ENCODE measurements around the gene ST3GAL4.
A peak's percentile ranks its signal among the peaks of the same experiment; 100 is the strongest.
"Not testable (repeated sequence)": the region's sequence is repeated elsewhere in the genome, so short reads cannot be mapped to it uniquely, and the experiment has no call there.

Gene ST3GAL4

DNA sequence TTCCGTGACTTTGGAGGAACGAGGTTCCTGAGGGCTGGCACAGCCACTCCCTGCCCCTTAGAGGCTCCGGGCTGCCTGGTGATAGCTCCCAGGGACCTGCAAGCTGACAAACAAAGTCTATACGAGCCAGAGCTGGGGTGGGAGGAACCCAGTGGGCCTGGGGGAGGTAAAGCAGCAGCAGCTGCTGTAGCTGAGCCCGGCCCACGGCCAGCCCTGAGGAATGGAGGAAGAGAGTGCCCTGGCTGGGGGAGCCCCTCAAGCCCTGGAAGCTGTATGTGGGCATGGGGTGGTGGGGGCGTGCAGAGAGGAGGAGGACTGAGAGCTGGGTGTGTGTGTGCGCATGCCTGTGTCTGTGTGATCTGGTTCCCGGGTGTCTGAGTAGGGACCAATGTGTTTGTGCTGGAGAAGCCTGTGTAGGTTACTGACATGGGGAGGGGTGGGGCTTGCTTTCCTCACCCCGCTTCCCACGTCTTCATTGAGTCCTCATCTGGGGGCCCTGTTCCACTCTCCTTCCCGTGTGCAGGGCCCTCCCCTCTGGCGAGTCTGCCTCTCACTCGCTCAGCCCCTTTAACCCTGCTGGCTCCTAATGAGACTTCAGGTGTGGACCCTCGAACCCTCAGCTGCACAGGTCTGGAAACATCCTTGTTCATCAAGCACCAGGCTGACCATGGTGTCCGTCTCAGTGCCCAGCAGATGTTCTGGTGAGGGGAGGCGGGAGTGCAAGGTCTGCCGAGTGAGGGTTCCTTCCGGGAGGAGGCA is 10.8 kb downstream of the ST3GAL4 start:
- DNase-seq, result no peak

DNA sequence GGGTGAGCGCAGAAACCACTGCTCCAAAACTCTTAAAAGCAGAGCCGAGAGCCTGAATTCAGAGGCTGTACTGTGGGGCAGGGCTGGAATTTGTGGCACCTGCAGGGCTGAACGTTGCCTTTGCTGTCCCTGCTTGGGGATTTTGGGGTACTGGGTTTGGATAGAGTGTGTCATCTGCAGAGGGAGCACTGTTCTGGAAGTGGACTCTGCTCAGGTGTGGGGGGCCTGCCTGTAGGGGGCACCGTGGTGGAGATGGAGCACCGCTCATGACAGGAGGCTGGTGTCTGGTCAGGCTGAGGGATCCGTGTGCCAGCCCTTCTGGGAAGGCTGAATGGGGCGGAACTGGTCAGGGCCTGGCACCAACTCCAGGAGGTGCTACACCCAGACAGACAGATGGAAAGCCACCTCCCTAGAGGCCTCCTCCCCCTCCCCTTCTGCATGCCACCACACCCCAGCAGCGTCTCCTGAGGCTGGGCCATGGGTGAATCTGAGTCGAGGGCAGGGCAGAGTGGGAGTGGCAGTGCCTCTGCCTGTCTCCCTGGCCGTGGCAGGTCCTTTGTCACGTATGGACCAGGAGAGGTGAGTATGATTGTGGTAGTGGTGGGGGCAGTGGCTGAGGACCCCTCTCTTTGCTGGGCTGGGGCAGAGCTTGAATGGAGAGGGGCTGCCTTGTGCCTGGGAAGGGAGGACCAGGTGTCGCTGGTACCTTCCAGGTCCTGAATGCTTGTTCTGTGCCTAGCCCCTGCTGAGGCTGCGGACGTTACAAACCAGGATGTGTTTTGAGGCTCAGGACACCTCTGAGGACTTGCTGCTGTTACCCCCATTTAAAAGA is 11.6 kb downstream of the ST3GAL4 start:
- not testable (repeated sequence) for DNase-seq

DNA sequence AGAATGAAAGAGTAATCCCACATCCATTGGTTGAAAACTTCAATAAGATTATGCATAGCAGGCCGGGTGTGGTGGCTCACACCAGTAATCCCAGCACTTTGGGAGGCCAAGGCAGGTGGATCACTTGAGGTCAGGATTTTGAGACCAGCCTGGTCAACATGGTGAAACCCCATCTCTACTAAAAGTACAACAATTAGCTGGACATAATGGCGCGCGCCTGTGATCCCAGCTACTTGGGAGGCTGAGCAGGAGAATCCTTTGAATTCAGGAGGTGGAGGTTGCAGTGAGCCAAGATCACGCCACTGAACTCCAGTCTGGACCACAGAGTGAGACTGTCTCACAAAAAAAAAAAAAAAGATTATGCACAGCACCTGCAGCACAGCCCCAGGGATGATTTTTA is 12.3 kb downstream of the ST3GAL4 start:
- DNase-seq, result not testable (repeated sequence)

DNA sequence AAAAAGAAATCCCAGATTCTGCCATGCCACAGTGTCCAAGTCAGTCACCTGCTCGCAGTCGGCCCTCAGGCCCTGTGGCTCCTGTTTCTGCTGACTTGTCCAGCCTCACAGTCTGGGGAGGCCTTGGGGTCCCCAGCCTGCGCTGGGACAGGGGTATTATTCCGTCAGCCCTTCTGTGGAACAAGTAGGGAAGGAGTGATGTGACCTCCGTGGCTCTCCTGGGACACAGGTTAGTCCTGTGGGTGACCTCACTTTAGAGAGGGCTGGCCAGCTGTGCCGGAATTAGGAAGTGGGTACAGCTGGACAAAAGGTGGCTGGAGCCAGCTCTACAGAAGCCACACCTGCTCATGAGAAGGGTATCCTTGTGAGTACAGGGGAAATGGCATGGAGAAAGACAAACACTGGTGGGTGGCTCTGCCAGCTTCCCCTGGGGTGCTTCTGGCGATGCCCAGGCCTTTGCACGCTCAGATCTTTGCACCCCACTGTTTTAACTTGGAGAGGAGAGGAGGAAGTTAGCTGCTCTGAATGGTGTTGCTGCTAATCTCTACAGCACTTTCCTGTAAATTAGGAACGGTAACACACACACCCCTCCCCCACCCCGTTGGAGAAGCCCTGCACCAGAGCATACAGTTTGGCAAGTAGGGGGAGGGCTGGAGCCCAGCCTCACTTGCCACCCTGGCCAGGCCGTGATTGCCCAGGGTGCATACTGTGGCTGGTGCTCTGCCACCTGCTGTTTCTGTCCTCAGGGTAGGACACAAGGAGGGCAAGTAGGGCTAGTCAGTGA is 13.0 kb downstream of the ST3GAL4 start:
- not testable (repeated sequence) for DNase-seq

DNA sequence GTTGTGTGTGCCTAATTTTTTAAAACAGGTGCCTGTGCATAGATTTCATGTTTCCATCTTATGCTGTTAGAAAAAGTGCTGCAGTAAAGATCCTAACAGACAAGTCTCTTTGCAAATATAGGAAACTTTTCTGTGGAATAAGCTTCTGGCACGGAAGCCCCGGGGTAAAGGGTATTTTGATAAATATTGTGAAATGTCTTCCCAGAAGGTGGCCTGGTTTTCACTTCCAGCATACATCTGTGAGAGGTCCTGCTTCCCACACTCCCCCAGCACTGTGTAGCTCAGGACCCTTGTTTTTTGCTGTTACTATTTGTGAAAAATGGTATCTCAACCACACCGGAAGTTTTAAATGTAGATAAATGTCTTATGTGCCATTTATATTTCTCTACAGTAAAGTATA is 14.5 kb downstream of the ST3GAL4 start:
- DNase-seq, result no peak

DNA sequence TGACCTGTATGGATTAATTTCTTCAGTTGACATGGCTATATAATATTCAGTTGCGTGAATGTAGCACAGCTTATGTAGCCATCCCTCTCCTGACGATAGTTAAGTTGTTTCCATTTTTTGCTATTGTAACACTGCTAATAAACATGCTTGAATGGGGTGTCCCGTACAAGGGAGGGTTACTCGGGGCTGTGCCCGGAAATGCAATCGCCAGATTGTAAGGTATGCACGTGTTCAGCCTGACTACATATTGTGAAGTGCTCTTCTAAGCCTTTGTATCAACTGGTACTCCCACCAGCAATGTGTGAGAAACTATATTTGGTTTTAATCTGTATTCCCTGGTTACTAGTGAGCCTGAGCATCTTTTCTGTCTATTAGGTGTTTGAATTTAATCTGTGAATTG is 16.1 kb downstream of the ST3GAL4 start:
- DNase-seq, result no peak

DNA sequence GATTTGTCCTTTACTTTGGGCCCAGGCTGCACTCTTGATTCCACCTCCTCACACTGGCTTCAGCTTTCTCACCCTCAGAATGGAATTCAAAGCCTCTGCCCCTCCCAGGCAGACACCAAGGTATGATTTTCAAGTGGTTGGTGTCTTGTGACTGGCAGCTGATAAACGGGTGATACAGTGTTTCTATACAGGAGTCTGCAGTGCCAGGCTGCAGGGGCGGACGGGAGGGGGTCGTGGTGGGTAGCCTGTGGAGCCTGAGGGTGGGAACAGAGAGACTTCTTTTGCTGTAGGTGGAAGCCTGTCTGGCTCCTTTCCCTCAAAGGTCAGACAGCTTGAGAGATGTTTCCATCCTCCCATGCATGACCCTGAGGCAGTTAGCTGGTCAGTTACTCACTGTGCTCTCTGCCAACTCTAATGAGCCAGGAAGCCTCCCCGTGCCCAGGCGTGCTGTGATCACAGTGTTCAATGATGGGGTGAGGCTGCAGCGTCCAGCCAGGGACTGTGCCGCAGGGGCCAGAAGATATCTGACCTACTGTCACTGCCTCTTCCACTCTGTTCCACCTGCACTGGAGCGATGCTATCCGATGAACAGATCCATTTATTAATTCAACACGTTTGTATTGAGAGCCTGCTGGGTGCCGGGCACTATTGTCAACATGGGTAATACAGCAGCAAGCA is 18.0 kb downstream of the ST3GAL4 start:
- DNase-seq, result not testable (repeated sequence)

DNA sequence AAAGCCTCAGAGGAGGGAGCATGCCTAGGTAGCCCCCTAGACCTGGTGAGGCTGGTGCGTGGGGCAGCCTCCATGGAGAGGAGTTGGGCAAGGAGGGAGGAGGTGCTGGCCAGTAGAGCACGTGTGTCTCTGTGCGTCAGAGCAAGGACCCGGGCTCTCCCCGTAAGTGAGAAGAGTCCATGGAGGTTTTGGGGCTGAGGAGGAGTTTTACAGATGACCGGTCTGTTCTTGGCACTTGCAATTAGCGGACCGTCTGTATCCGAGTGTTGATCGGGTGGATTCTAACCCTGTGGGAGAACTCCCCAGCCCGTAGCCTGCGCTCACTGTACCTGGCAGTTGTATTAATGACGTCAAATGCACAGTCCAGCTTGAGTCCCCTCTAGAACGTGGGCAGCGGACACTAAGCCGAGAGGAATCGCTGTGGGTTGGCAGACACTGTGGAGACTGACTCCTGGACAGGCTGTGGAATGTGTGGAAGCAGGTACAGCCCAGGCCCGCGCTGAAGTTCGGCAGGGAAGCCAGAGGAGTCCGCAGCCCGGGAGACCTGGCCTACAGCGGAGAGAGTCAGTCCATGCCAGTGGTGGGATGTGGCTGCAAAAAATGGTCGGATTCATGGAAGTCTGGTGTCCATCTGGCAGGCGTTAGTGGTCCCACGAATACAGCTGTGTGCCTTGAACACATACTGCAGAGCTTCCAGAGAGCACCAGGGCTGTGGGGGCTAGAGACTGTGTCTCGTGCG is 19.2 kb downstream of the ST3GAL4 start:
- not testable (repeated sequence) for DNase-seq

DNA sequence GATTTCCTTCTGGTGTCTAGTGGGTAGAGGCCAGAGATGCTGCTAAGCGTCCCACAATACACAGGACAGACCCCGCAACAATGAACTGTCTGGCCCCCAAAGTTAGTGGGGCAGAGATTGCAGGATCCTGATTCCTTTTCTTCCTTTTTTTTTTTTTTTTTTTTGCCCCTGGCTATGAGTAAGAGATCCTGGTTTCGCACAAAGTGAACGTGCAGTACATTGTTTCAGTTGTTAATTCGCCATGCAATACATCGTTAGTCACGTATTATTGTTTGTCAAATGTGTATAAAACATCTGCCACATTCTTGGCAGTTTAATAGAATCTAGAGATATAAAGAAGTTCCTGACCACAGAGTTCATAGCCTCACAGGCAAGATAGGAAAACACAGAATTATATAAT is 20.2 kb downstream of the ST3GAL4 start:
- DNase-seq, result peak; percentile 19

DNA sequence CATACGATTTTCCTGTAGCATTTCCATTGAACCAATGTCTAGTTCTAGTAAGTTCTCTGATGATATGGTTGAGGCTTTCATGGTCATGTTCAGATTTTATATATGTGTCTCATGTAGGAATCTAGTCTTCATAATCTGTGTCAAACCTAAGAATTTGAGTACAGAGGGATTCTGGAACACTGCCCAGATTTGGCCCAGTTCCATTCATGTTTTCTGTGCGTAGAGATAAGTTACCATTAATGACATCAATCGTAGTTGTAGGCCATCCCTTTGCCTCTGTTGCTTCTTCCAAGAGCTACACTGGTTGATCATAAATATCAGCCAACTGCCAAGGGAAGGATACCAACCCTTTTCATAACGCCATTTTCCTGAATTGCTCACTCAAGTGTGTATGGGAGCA is 23.3 kb downstream of the ST3GAL4 start:
- peak; percentile 58 for DNase-seq

DNA sequence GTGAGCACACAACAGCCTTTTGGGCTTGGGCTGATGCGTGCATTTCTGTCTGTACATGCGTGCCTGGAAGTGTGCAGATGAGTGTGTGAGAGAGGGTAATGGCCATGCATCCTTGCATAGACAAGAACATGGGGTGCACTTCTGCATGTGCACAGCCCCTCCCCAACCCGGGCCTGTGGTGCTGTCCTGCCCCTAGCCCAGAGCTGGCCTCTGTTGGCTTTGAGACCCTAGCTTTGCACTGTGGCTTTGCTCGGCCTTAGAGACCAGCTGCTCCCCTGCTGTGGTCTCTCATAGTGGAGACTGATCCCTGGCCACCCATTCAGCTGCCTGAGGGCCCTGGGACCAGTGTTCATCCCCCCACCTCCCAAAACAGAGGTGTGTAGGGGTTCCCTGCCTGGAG is 25.4 kb downstream of the ST3GAL4 start:
- no peak for DNase-seq

DNA sequence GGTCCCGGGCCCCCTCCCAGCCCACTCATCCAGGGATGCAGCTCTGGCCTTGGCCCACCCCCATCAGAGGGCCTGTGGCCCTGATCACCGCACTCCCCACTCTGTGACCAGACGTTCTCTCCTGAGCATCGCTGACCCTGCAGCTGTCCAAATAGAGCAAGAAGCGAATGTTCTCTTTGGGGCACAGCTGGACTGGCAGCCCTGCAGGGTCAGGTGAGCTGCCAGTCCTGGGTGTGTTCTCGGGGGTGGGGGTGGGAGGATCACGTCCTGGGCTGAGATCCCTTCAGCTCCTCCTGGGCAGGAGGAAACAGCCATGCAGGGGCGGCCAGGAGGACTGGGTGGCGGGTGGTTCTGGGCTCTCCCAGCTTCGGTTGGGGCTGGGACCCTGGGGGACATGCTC is 26.5 kb downstream of the ST3GAL4 start:
- not testable (repeated sequence) for DNase-seq

DNA sequence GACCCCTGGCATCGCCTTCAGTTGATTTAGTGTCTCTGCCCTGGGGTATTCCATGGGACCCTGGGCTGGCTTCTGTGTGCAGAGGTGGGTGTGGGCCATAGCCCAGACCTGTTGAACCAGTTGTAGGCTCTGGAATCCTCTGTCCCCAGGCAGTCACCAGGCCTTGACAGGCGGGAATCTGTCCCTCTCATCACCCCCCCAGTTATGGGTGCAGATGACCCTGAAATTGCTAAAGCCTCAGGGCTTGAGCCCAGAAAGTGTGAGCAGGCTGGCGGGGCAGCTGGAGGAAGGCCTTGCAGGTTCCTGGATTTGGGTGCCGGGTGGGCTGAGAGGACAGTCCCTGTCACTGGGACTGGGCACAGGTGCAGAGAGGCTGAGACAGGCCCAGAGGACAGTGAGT is 27.2 kb downstream of the ST3GAL4 start:
- not testable (repeated sequence) for DNase-seq

DNA sequence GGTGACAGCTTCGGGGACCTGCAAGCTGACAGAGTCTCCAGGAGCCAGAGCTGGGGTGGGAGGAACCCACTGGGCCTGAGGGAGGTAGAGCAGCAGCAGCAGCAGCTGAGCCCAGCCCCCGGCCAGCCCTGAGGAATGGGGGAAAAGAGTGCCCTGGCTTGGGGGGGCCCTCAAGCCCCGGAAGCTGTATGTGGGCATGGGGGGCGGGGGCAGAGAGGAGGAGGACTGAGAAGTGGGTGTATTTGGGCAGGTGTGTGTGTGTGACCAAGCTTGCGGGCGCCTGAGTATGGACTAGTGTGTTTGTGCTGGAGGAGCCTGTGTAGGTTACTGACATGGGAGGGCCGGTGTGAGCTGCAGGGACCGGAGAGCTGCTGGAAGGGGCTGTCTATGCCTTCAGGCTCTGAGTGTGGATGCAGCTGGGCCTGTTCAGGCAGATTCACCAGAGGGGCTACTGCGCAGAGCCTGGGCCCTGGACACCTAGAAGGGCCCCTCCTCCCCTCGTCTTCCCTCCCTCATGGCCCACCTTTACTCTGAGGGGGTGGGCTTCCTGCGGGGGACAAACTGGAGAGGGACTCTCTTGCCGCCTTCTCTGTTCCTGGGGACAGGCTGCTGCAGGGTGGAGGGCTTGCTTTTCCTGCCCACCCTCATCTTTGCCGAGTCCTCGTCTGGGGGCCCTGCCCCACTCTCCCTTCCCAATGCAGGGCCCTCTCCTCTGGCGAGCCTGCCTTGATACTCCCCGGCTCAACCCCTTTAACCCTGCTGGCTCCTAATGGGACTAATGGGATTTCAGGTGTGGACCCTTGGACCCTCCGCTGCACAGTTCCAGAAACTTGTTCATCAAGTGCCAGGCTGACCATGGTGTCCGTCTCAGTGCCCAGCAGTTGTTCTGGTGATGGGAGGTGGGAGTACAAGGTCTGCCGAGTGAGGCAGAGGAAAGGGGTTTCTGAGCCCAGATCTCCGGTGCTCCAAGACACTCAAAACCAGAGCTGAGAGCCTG is 28.2 kb downstream of the ST3GAL4 start:
- DNase-seq, result no peak

DNA sequence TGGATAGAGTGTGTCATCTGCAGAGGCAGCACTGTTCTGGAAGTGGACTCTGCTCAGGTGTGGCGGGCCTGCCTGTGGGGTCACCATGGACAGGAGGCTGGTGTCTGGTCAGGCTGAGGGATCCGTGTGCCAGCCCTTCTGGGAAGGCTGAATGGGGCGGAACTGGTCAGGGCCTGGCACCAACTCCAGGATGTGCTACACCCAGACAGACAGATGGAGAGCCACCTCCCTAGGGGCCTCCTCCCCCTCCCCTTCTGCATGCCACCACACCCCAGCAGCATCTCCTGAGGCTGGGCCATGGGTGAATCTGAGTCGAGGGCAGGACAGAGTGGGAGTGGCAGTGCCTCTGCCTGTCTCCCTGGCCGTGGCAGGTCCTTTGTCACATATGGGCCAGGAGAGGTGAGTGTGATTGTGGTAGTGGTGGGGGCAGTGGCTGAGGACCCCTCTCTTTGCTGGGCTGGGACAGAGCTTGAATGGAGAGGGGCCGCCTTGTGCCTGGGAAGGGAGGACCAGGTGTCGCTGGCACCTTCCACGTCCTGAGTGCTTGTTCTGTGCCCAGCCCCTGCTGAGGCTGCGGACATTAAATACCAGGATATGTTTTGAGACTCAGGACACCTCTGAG is 29.1 kb downstream of the ST3GAL4 start:
- DNase-seq, result no peak

DNA sequence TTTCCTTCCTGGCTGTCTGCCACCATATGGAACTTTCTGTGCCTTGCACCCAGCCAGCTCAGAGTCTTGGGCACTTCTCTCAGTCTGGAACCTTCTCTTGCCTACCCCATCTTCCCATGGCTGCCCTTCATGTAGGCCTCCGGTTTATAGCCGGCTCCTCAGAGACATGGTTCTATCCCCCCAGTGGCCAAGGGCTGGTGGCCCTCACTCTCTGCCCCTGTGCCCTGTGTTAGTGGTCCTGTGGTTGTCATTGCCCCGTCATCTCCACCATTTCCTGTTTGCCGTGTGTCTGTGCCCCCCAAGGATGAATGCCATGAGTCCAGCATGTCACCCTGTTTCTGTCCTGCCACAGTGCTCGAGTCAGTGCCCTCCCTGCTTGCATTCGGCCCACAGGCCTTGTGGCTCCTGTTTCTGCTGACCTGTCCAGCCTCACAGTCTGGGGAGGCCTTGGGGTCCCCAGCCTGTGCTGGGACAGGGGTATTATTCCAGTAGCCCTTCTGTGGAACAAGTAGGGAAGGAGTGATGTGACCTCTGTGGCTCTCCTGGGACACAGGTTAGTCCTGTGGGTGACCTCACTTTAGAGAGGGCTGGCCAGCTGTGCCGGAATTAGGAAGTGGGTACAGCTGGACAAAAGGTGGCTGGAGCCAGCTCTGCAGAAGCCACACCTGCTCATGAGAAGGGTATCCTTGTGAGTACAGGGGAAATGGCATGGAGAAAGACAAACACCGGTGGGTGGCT is 30.7 kb downstream of the ST3GAL4 start:
- DNase-seq, result no peak

DNA sequence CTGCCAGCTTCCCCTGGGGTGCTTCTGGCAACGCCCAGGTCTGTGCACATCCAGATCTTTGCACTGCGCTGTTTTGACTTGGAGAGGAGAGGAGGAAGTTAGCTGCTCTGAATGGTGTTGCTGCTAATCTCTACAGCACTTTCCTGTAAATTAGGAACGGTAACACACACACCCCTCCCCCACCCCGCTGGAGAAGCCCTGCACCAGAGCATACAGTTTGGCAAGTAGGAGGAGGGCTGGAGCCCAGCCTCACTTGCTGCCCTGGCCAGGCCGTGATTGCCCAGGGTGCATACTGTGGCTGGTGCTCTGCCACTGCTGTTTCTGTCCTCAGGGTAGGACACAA is 31.2 kb downstream of the ST3GAL4 start:
- not testable (repeated sequence) for DNase-seq

DNA sequence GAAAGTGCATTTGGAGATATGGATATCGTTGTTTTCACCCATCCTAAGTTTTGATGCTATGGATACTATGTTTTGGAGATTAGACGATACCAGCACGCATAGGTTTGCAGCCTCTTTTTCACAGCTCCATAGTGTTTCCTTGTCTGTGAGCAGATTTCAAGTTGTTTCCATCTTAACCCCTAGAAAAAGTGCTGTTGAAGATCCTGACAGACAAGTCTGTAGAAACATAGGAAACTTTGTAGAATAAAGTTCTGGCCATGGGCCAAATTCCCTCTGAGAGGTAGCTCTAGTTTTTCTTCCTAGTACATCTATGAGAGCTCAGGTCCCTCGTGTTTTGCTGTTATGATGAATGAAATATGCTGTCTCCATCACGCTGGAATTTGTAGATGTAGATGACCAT is 32.4 kb downstream of the ST3GAL4 start:
- no peak for DNase-seq

DNA sequence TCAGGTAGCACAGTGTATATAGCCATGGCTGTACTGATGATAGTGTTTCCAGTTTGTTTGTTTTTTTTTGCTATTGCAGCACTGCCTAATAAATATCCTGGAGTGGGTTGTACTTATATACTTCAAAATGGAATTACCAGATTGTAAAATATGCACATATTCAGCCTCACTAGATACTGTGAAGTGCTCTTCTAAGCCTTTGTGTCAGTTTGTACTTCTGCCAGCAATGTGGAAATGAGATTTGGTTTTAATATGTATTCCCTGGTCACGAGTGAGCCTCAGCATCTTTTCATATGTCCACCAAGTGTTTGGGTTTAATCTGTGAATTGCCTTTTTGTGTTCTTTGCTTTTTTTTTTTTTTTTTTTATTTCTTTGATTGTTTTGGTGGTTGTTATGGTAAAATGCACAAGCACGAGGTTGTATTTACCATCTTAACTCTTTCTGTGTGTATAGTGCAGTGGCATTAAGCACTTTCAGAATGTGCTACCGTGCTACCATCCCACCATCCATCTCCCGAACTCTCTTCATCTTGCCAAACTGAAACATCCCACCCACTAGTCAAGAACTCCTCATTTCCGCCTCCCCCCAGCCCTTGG is 34.9 kb downstream of the ST3GAL4 start:
- no peak for DNase-seq

Data from fibroblast of skin of right quadriceps (primary cell).